ENCODE data around the gene G3BP1. TPM values are rescaled to one million over a fixed set of nuclear protein-coding genes. Genes with fewer than 3 reads are reported as not detected.

Gene G3BP1
- total RNA-seq, 2 experiments from 2014 or later = 247 to 253 TPM

GRCh38 chr5:151808451-151809169, 36.9 kb downstream of the G3BP1 start:
- TF ChIP-seq CTCF (IDR thresholded peaks at IDR 0.05) = no peak
- peaks cover 86% of the 10 kb centered on the region for H3K36me3 Mint-ChIP-seq (ENCODE audit: low read depth)
- ATAC-seq = no peak
- POLR2A ChIA-PET = no interaction called here
- H3K27ac Mint-ChIP-seq = no peak overlapping the region
- no peak for DNase-seq
- CTCF ChIA-PET = interaction anchor here (2.0 kb wide), 1 partner anchor 16 kb away, joined by 7 read pairs; no protein-coding TSS in a partner anchor
- H3K27me3 Mint-ChIP-seq = no peaks in the 10 kb centered on the region
- H3K9me3 Mint-ChIP-seq = peaks cover 2% of the 10 kb centered on the region
- intact Hi-C loops (cut with micrococcal nuclease) = no loop called here
- H3K4me1 Mint-ChIP-seq (ENCODE audit: low read depth) = peaks cover 47% of the 10 kb centered on the region
- no peak overlapping the region for H3K4me3 Mint-ChIP-seq

GRCh38 chr5:151810449-151810848, 38.7 kb downstream of the G3BP1 start:
- intact Hi-C loops (cut with micrococcal nuclease) = no loop called here
- DNase-seq (no peak), ATAC-seq (peak; percentile 39)
- peaks cover 78% of the 10 kb centered on the region for H3K36me3 Mint-ChIP-seq (ENCODE audit: low read depth)
- H3K27ac Mint-ChIP-seq = peak overlapping the region; percentile 3
- no peak overlapping the region for H3K4me3 Mint-ChIP-seq
- H3K9me3 Mint-ChIP-seq = peaks cover 2% of the 10 kb centered on the region
- peaks cover 32% of the 10 kb centered on the region for H3K4me1 Mint-ChIP-seq (ENCODE audit: low read depth)
- CTCF ChIA-PET = interaction anchor here (0.6 to 1.1 kb wide), 2 partner anchors 36 to 332 kb away, joined by 3 to 4 read pairs; no protein-coding TSS in a partner anchor
- POLR2A ChIA-PET = interaction anchor here (1.0 kb wide), 1 partner anchor 12 kb away, joined by 3 read pairs; no protein-coding TSS in a partner anchor
- no peak for TF ChIP-seq CTCF (IDR thresholded peaks at IDR 0.05)
- no peaks in the 10 kb centered on the region for H3K27me3 Mint-ChIP-seq

GRCh38 chr5:151810897-151811296, 39.1 kb downstream of the G3BP1 start:
- H3K36me3 Mint-ChIP-seq (ENCODE audit: low read depth) = peaks cover 73% of the 10 kb centered on the region
- intact Hi-C loops (cut with micrococcal nuclease) = no loop called here
- no peak for DNase-seq
- peaks cover 2% of the 10 kb centered on the region for H3K9me3 Mint-ChIP-seq
- ChIA-PET CTCF (interaction anchor here (0.6 to 1.2 kb wide), 3 partner anchors 12 to 332 kb away, joined by 3 to 4 read pairs (median 3); no protein-coding TSS in a partner anchor), POLR2A (no interaction called here)
- H3K4me3 Mint-ChIP-seq = no peak overlapping the region
- H3K4me1 Mint-ChIP-seq (ENCODE audit: low read depth) = peaks cover 27% of the 10 kb centered on the region
- peak overlapping the region; percentile 64 for H3K27ac Mint-ChIP-seq
- ATAC-seq = no peak
- no peak for TF ChIP-seq CTCF (IDR thresholded peaks at IDR 0.05)
- H3K27me3 Mint-ChIP-seq = no peaks in the 10 kb centered on the region

- DNase-seq (no peak), ATAC-seq (no peak)
- peaks cover 2% of the 10 kb centered on the region for H3K9me3 Mint-ChIP-seq
- TF ChIP-seq CTCF (IDR thresholded peaks at IDR 0.05) = no peak
- intact Hi-C loops (cut with micrococcal nuclease) = no loop called here
- peaks cover 66% of the 10 kb centered on the region for H3K36me3 Mint-ChIP-seq (ENCODE audit: low read depth)
- ChIA-PET CTCF (interaction anchor here (0.7 to 1.2 kb wide), 3 partner anchors 13 to 331 kb away, joined by 3 read pairs; no protein-coding TSS in a partner anchor), POLR2A (interaction anchor here (1.1 kb wide), 1 partner anchor 54 kb away, joined by 3 read pairs; no protein-coding TSS in a partner anchor)
- peak overlapping the region; percentile 0 for H3K27ac Mint-ChIP-seq
- H3K27me3 Mint-ChIP-seq = no peaks in the 10 kb centered on the region
- no peak overlapping the region for H3K4me3 Mint-ChIP-seq
- peaks cover 21% of the 10 kb centered on the region for H3K4me1 Mint-ChIP-seq (ENCODE audit: low read depth)
These were observed 40.0 kb downstream of the G3BP1 start for GRCh38 chr5:151811593-151812321.
